NB4 (cell line): ENCODE results near the gene CST6.

Experiments
- CTCF ChIP-seq: IDR thresholded peaks from one replicate; pipeline ENCODE4 v1.5.1; 2012; ENCODE audit warnings: low read depth, low read length
- MAX ChIP-seq: IDR thresholded peaks from 2 replicates; pipeline ENCODE4 v1.6.1; 2011; ENCODE audit warnings: low read depth, low read length
- MYC ChIP-seq: IDR thresholded peaks from 2 replicates; pipeline ENCODE4 v1.6.1; 2011; ENCODE audit warnings: low read depth, low read length
- POLR2A ChIP-seq: IDR thresholded peaks from 2 replicates; pipeline ENCODE4 v1.6.1; 2011; ENCODE audit warnings: mild to moderate bottlenecking; ENCODE audit not compliant: insufficient read length; ENCODE audit errors: extremely low read depth

- TF ChIP-seq CTCF = no peak
- TF ChIP-seq POLR2A = no peak
- no peak for TF ChIP-seq MYC
- no peak for TF ChIP-seq MAX
These were observed 29.6 kb upstream of the CST6 start for GRCh38 chr11:65981972-65982823.
